NCI-H345 (cell line): Measurements from ENCODE around the gene PRSS33.

ENCODE experiments used
- DNase-seq: peaks from one replicate; lab custom pipeline; 2025; lab: John Stamatoyannopoulos, UW

The PRSS33 gene

GRCh38 chr16:2739625-2740430 lies 47.5 kb downstream of the PRSS33 start:
- DNase-seq: no peak

GRCh38 chr16:2738615-2739014 lies 48.7 kb downstream of the PRSS33 start:
- DNase-seq: no peak

- no peak for DNase-seq
These were observed 49.4 kb downstream of the PRSS33 start for GRCh38 chr16:2737895-2738418.

GRCh38 chr16:2737238-2737605 lies 50.1 kb downstream of the PRSS33 start:
- no peak for DNase-seq

- no peak for DNase-seq
These were observed 50.7 kb downstream of the PRSS33 start for GRCh38 chr16:2736476-2737237.

- DNase-seq: no peak
These were observed 52.4 kb downstream of the PRSS33 start for GRCh38 chr16:2734844-2735515.
